ENCODE measurements around the gene PRKCZ.
A peak's percentile ranks its signal among the peaks of the same experiment; 100 is the strongest.

PRKCZ gene

DNA sequence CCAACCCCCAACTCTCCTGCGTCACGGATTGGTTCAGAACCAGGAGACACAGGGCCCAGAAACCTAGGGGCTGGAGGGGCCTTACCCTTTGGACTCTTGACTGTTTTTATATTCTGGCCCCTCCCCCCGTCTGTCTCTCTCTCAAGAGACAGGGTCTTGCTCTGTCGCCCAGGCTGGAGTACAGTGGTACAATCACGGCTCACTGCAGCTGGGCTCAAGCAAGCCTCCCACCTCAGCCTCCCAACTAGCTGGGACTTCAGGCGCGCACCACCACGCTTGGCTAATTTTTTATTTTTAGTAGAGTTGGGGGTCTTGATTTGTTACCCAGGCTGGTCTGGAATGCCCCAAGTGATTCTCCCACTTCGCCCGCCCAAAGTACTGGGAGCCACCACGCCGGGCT is 52.5 kb downstream of the PRKCZ start:
- peak overlapping the region; percentile 39 for H2BK5ac ChIP-seq (ENCODE audit: low read length)
- H2AK5ac ChIP-seq (ENCODE audit: low read depth, low read length) = no peak overlapping the region
- no CpG with 5 or more reads among the region's 12 CpGs for WGBS, 2 donors (ENCODE audit: extremely low coverage in 2 of 2, insufficient read length in 2 of 2, insufficient replicate concordance in 1 of 2)
- no peak overlapping the region for H3K4me2 ChIP-seq (ENCODE audit: insufficient read depth, low read length, poor library complexity, severe bottlenecking)
- H3K79me1 ChIP-seq (ENCODE audit: low read depth, low read length) = peaks cover 4% of the 10 kb centered on the region
- H3K23ac ChIP-seq (ENCODE audit: low read depth, low read length, poor library complexity) = no peak overlapping the region
- H3K9me3 ChIP-seq (replicated peaks in 1 of 2; ENCODE audit: control insufficient read depth in 2 of 2, insufficient read depth in 1 of 2, low read depth in 1 of 2, low read length in 2 of 2) = peaks cover 0 to 2% of the 10 kb centered on the region in 2 donors
- no peak overlapping the region for H3K14ac ChIP-seq (ENCODE audit: low read length)
- H3K4me1 ChIP-seq (ENCODE audit: control insufficient read depth in 2 of 2, insufficient read depth in 1 of 2, low read depth in 1 of 2, low read length in 2 of 2) = peaks cover 0 to 4% of the 10 kb centered on the region in 2 donors
- no peak overlapping the region for H4K8ac ChIP-seq (ENCODE audit: low read depth, low read length)
- no peak overlapping the region for H3K4me3 ChIP-seq (ENCODE audit: low read length in 2 of 2)
- H3K36me3 ChIP-seq (replicated peaks in 1 of 2; ENCODE audit: control insufficient read depth in 2 of 2, insufficient read depth in 2 of 2, low read length in 2 of 2) = peaks cover 0 to 3% of the 10 kb centered on the region in 2 donors
- no peak overlapping the region for H3K27ac ChIP-seq (replicated peaks; ENCODE audit: low read length)
- no peak overlapping the region for H2BK12ac ChIP-seq (ENCODE audit: low read length)
- H2BK120ac ChIP-seq (ENCODE audit: low read depth, low read length) = no peak overlapping the region
- no peak overlapping the region for H3K18ac ChIP-seq (ENCODE audit: low read length)
- no peak overlapping the region for H3K9ac ChIP-seq (ENCODE audit: low read depth, low read length, poor library complexity)
- H3K4ac ChIP-seq (ENCODE audit: low read length) = no peak overlapping the region
- no peak overlapping the region for H4K91ac ChIP-seq (ENCODE audit: low read depth, low read length, poor library complexity)
- DNase-seq (ENCODE audit: low spot score) = no peak
- peaks cover 0 to 3% (median 0%) of the 10 kb centered on the region in 3 experiments for H3K27me3 ChIP-seq (ENCODE audit: control insufficient read depth in 3 of 3, insufficient read depth in 3 of 3, low read depth in 1 of 3, low read length in 3 of 3)
- H2BK15ac ChIP-seq (ENCODE audit: low read length) = no peak overlapping the region
- H2AFZ ChIP-seq (ENCODE audit: low read length) = no peak overlapping the region

DNA sequence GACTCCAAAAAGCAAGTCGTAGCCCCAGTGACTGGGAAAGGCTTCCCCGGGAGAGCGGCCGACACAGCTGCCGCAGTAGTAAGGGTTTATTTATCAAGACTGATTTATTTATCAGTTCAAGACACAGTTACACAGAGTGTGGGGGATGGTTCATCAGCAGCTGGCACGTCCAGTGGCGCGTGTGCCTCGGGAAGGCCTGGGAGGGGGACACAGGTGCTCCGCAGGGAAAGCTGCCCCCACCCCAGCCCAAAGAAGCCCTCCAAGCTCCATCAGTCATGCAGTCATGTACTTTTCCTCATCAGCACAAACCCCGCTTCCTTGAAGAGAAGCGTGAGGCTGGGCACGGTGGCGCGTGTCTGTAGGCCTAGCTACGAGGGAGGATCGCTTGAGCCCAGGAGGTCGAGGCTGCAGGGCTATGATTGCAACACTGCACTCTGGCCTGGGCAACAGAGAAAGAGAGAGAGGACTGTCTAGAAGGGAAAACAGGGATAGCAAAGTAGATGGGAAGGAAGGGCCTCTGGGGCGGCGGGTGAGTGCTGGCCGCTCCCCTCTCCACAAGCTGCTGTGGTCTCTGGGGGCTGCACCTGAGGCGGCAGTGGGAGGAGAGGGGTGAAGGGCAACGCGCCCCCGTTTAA is 53.2 kb downstream of the PRKCZ start:
- Histone ChIP-seq H3K4me1 (ENCODE audit: control insufficient read depth in 2 of 2, insufficient read depth in 1 of 2, low read depth in 1 of 2, low read length in 2 of 2) (peaks cover 0 to 4% of the 10 kb centered on the region in 2 donors), H3K9me3 (replicated peaks in 1 of 2; ENCODE audit: control insufficient read depth in 2 of 2, insufficient read depth in 1 of 2, low read depth in 1 of 2, low read length in 2 of 2) (peaks cover 0 to 2% of the 10 kb centered on the region in 2 donors), H2BK15ac (ENCODE audit: low read length) (no peak overlapping the region), H3K79me1 (ENCODE audit: low read depth, low read length) (peaks cover 7% of the 10 kb centered on the region), H2BK12ac (ENCODE audit: low read length) (no peak overlapping the region), H2AFZ (ENCODE audit: low read length) (no peak overlapping the region), H3K23ac (ENCODE audit: low read depth, low read length, poor library complexity) (peak overlapping the region; percentile 85), H3K4ac (ENCODE audit: low read length) (no peak overlapping the region), H2BK120ac (ENCODE audit: low read depth, low read length) (no peak overlapping the region), H3K14ac (ENCODE audit: low read length) (peak overlapping the region; percentile 31), H3K9ac (ENCODE audit: low read depth, low read length, poor library complexity) (peak overlapping the region; percentile 70), H2AK5ac (ENCODE audit: low read depth, low read length) (peak overlapping the region; percentile 88), H3K27ac (replicated peaks; ENCODE audit: low read length) (no peak overlapping the region), H4K91ac (ENCODE audit: low read depth, low read length, poor library complexity) (no peak overlapping the region), H3K36me3 (replicated peaks in 1 of 2; ENCODE audit: control insufficient read depth in 2 of 2, insufficient read depth in 2 of 2, low read length in 2 of 2) (peaks cover 0 to 3% of the 10 kb centered on the region in 2 donors), H3K18ac (ENCODE audit: low read length) (no peak overlapping the region), H3K27me3 (ENCODE audit: control insufficient read depth in 3 of 3, insufficient read depth in 3 of 3, low read depth in 1 of 3, low read length in 3 of 3) (peaks cover 0 to 3% (median 0%) of the 10 kb centered on the region in 3 experiments), H3K4me2 (ENCODE audit: insufficient read depth, low read length, poor library complexity, severe bottlenecking) (peak overlapping the region; percentile 25), H2BK5ac (ENCODE audit: low read length) (no peak overlapping the region), H4K8ac (ENCODE audit: low read depth, low read length) (no peak overlapping the region), H3K4me3 (ENCODE audit: low read length in 2 of 2) (no peak overlapping the region)
- DNase-seq (ENCODE audit: low spot score) = no peak
- WGBS, 2 donors (ENCODE audit: extremely low coverage in 2 of 2, insufficient read length in 2 of 2, insufficient replicate concordance in 1 of 2) = no CpG with 5 or more reads among the region's 25 CpGs

DNA sequence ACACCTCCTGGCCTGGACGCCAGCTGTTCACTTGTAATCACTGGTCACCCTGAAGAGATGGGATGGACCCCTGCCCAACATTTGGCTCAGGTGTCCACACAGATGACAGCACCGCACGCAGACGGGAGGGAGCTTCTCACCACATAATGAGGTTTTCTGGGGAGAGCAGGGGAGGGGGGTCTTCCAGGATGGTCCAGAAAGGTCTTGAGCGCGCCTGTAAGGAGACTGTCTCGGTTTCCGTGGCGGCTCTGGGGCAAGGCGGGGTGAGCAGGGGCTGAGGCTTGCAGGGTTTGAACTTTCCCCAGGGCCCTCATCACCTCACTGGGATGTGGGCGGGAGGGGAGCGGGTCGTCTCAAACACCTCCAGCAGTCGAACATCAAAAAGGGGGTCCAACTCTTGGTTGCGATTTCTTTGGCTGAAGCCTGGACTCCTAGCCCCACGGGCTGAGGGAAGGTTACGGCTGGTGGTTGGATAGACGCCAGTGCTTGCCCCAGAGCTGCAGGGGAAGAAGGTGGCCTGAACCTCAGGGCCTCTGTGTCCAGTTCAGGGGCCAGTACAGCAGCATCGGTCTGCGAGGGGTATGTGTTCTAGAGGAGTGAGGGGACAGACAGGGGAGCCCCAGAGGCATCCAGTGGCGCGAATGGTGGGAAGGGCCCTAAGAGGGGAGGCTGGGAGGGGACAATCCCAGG is 53.8 kb downstream of the PRKCZ start:
- H3K4me3 ChIP-seq (ENCODE audit: low read length in 2 of 2) = peak overlapping the region in 1 of 2 donors; percentile 43
- H2BK15ac ChIP-seq (ENCODE audit: low read length) = peak overlapping the region; percentile 33
- peaks cover 0 to 5% of the 10 kb centered on the region in 2 donors for H3K4me1 ChIP-seq (ENCODE audit: control insufficient read depth in 2 of 2, insufficient read depth in 1 of 2, low read depth in 1 of 2, low read length in 2 of 2)
- peak overlapping the region; percentile 31 for H3K14ac ChIP-seq (ENCODE audit: low read length)
- H2AK5ac ChIP-seq (ENCODE audit: low read depth, low read length) = peak overlapping the region; percentile 88
- H3K18ac ChIP-seq (ENCODE audit: low read length) = peak overlapping the region; percentile 76
- no CpG with 5 or more reads among the region's 22 CpGs for WGBS, 2 donors (ENCODE audit: extremely low coverage in 2 of 2, insufficient read length in 2 of 2, insufficient replicate concordance in 1 of 2)
- H2BK5ac ChIP-seq (ENCODE audit: low read length) = no peak overlapping the region
- peak overlapping the region; percentile 25 for H3K4me2 ChIP-seq (ENCODE audit: insufficient read depth, low read length, poor library complexity, severe bottlenecking)
- peak overlapping the region; percentile 23 for H3K4ac ChIP-seq (ENCODE audit: low read length)
- H3K36me3 ChIP-seq (replicated peaks in 1 of 2; ENCODE audit: control insufficient read depth in 2 of 2, insufficient read depth in 2 of 2, low read length in 2 of 2) = peaks cover 0 to 3% of the 10 kb centered on the region in 2 donors
- peak overlapping the region; percentile 70 for H3K9ac ChIP-seq (ENCODE audit: low read depth, low read length, poor library complexity)
- no peak for DNase-seq (ENCODE audit: low spot score)
- H3K23ac ChIP-seq (ENCODE audit: low read depth, low read length, poor library complexity) = peak overlapping the region; percentile 73
- H2AFZ ChIP-seq (ENCODE audit: low read length) = no peak overlapping the region
- no peak overlapping the region for H2BK12ac ChIP-seq (ENCODE audit: low read length)
- peaks cover 0 to 2% of the 10 kb centered on the region in 2 donors for H3K9me3 ChIP-seq (replicated peaks in 1 of 2; ENCODE audit: control insufficient read depth in 2 of 2, insufficient read depth in 1 of 2, low read depth in 1 of 2, low read length in 2 of 2)
- peaks cover 6% of the 10 kb centered on the region for H3K79me1 ChIP-seq (ENCODE audit: low read depth, low read length)
- no peak overlapping the region for H2BK120ac ChIP-seq (ENCODE audit: low read depth, low read length)
- no peak overlapping the region for H4K8ac ChIP-seq (ENCODE audit: low read depth, low read length)
- H3K27ac ChIP-seq (replicated peaks; ENCODE audit: low read length) = no peak overlapping the region
- H3K27me3 ChIP-seq (ENCODE audit: control insufficient read depth in 3 of 3, insufficient read depth in 3 of 3, low read depth in 1 of 3, low read length in 3 of 3) = peaks cover 0 to 3% (median 0%) of the 10 kb centered on the region in 3 experiments
- H4K91ac ChIP-seq (ENCODE audit: low read depth, low read length, poor library complexity) = no peak overlapping the region

All from neuronal stem cell (in vitro differentiated cells).